GM12892 (cell line): ENCODE measurements around the gene IFITM5.
"Not testable (repeated sequence)": the region's sequence is repeated elsewhere in the genome, so short reads cannot be mapped to it uniquely, and the experiment has no call there.

Source experiments
- DNase-seq: peaks from one replicate; pipeline ENCODE4 v3.0.0; 2011; ENCODE audit not compliant: insufficient read length
- FAIRE-seq: peaks from 2 replicates; lab custom pipeline; 2011; peaks lifted over from hg19 to GRCh38; lab: Jason Lieb, UNC
- POLR2A ChIP-seq: IDR thresholded peaks from 2 replicates; pipeline ENCODE4 v1.6.1; 2011; ENCODE audit warnings: low read depth, low read length, control low read depth
- POLR2AphosphoS5 ChIP-seq: IDR thresholded peaks from 2 replicates; pipeline ENCODE4 v1.6.1; 2011; ENCODE audit warnings: low read depth, low read length, control low read depth
- TAF1 ChIP-seq: IDR thresholded peaks from 2 replicates; pipeline ENCODE4 v1.6.1; 2011; ENCODE audit warnings: low read depth, mild to moderate bottlenecking, control low read depth, low read length, borderline replicate concordance

The IFITM5 gene

GRCh38 chr11:326842-327580 is 27.7 kb upstream of the IFITM5 start:
- 0 out of 2 replicates have a peak, but pooled peaks have one; percentile 20 for TF ChIP-seq POLR2A
- no peak for TF ChIP-seq POLR2AphosphoS5
- no peak for TF ChIP-seq TAF1
- DNase-seq, result peak; percentile 73
- FAIRE-seq, result peak; percentile 98

- DNase-seq, result no peak
- FAIRE-seq, result no peak
- TF ChIP-seq POLR2AphosphoS5 (no peak), TAF1 (no peak), POLR2A (no peak)
Measured at GRCh38 chr11:326592-326841, 27.2 kb upstream of the IFITM5 start.

- FAIRE-seq (peak; percentile 93), DNase-seq (no peak)
- TF ChIP-seq POLR2A, result no peak
- no peak for TF ChIP-seq TAF1
- TF ChIP-seq POLR2AphosphoS5, result no peak
Measured at GRCh38 chr11:325796-326591, 26.7 kb upstream of the IFITM5 start.

GRCh38 chr11:324593-325517 is 25.5 kb upstream of the IFITM5 start:
- not testable (repeated sequence) for FAIRE-seq, DNase-seq

- DNase-seq (no peak), FAIRE-seq (no peak)
- TF ChIP-seq POLR2AphosphoS5, result no peak
- TF ChIP-seq TAF1, result no peak
- TF ChIP-seq POLR2A, result no peak
Measured at GRCh38 chr11:324156-324555, 24.8 kb upstream of the IFITM5 start.

GRCh38 chr11:319888-320273 is 20.6 kb upstream of the IFITM5 start:
- not testable (repeated sequence) for FAIRE-seq, DNase-seq

- DNase-seq, FAIRE-seq: not testable (repeated sequence)
Measured at GRCh38 chr11:319121-319887, 20.0 kb upstream of the IFITM5 start.

- FAIRE-seq, result peak; percentile 97
- not testable (repeated sequence) for DNase-seq
Measured at GRCh38 chr11:318405-319120, 19.2 kb upstream of the IFITM5 start.

- not testable (repeated sequence) for FAIRE-seq, DNase-seq
Measured at GRCh38 chr11:317668-318404, 18.5 kb upstream of the IFITM5 start.

- FAIRE-seq (no peak), DNase-seq (no peak)
- no peak for TF ChIP-seq TAF1
- TF ChIP-seq POLR2A, result no peak
- TF ChIP-seq POLR2AphosphoS5, result no peak
Measured at GRCh38 chr11:316891-317301, 17.6 kb upstream of the IFITM5 start.

- TF ChIP-seq POLR2A (peak; percentile 39; the same call in 1 of the 2 replicates), TAF1 (no peak)
- no peak for FAIRE-seq
- no peak for DNase-seq
Measured at GRCh38 chr11:316031-316701, 16.8 kb upstream of the IFITM5 start.
